AG04449 (cell line): Measurements from ENCODE around the gene SLC7A14.

Source experiments
- CTCF ChIA-PET: fragments of 350-600 bp; formaldehyde crosslinking; extraction: SDS; loops from one replicate; lab custom pipeline; 2021; ENCODE audit warnings: antibody characterized with exemption; lab: Yijun Ruan, JAX
- POLR2A ChIA-PET: fragments of 400-600, 350-600 bp; formaldehyde crosslinking; extraction: SDS; loops from one replicate; lab custom pipeline; 2020; ENCODE audit warnings: antibody characterized with exemption, inconsistent platforms; lab: Yijun Ruan, JAX
- DNase-seq: peaks from one replicate; pipeline ENCODE4 v3.0.0-alpha.2; 2010; ENCODE audit warnings: low read depth, low spot score
- H3K4me3 ChIP-seq: 2 replicates; pipeline ENCODE4 v1.5.1; 2011; ENCODE audit warnings: low read depth, mild to moderate bottlenecking, control low read depth, low read length
- CTCF ChIP-seq: IDR thresholded peaks from one replicate; pipeline ENCODE4 v1.5.1; 2011; ENCODE audit warnings: mild to moderate bottlenecking, moderate library complexity, low read length, control low read depth, inconsistent platforms; ENCODE audit not compliant: insufficient read depth; ENCODE audit errors: missing control alignments

SLC7A14 gene

GRCh38 chr3:170558427-170558826 is 27.4 kb downstream of the SLC7A14 start:
- no peak for TF ChIP-seq CTCF
- POLR2A ChIA-PET: no interaction called here
- CTCF ChIA-PET: interaction anchor here (0.6 to 1.5 kb wide), 3 partner anchors 144 to 294 kb away, joined by 3 to 7 read pairs (median 3); no protein-coding TSS in a partner anchor
- no peak for DNase-seq
- H3K4me3 ChIP-seq: no peak overlapping the region

- ChIA-PET POLR2A (no interaction called here), CTCF (no interaction called here)
- no peak for DNase-seq
- no peak for TF ChIP-seq CTCF
- no peak overlapping the region for H3K4me3 ChIP-seq
These were observed 30.5 kb downstream of the SLC7A14 start for GRCh38 chr3:170555329-170555728.

- TF ChIP-seq CTCF: no peak
- CTCF ChIA-PET: interaction anchor here (0.8 to 3.1 kb wide), 11 partner anchors 10 to 257 kb away, joined by 3 to 39 read pairs (median 3); no protein-coding TSS in a partner anchor
- no peak for DNase-seq
- no peak overlapping the region for H3K4me3 ChIP-seq
- POLR2A ChIA-PET: no interaction called here
These were observed 31.8 kb downstream of the SLC7A14 start for GRCh38 chr3:170553788-170554757.

GRCh38 chr3:170551252-170551651 is 34.6 kb downstream of the SLC7A14 start:
- ChIA-PET POLR2A (no interaction called here), CTCF (no interaction called here)
- DNase-seq: no peak
- no peak overlapping the region for H3K4me3 ChIP-seq
- no peak for TF ChIP-seq CTCF

GRCh38 chr3:170542704-170543103 is 43.2 kb downstream of the SLC7A14 start:
- no peak for TF ChIP-seq CTCF
- no peak overlapping the region for H3K4me3 ChIP-seq
- ChIA-PET CTCF (interaction anchor here (1.0 to 6.9 kb wide), 2 partner anchors 129 to 269 kb away, joined by 4 to 31 read pairs; no protein-coding TSS in a partner anchor), POLR2A (no interaction called here)
- no peak for DNase-seq

GRCh38 chr3:170539897-170540296 is 46.0 kb downstream of the SLC7A14 start:
- no peak overlapping the region for H3K4me3 ChIP-seq
- CTCF ChIA-PET: interaction anchor here (1.5 to 6.9 kb wide), 2 partner anchors 11 to 271 kb away, joined by 3 to 31 read pairs; no protein-coding TSS in a partner anchor
- no peak for TF ChIP-seq CTCF
- no peak for DNase-seq
- POLR2A ChIA-PET: no interaction called here
